ENCODE results near the gene ZSWIM2.

GRCh38 chr2:186883666-186884065 is 34.7 kb upstream of the ZSWIM2 start:
- TF ChIP-seq, protein P1, sequence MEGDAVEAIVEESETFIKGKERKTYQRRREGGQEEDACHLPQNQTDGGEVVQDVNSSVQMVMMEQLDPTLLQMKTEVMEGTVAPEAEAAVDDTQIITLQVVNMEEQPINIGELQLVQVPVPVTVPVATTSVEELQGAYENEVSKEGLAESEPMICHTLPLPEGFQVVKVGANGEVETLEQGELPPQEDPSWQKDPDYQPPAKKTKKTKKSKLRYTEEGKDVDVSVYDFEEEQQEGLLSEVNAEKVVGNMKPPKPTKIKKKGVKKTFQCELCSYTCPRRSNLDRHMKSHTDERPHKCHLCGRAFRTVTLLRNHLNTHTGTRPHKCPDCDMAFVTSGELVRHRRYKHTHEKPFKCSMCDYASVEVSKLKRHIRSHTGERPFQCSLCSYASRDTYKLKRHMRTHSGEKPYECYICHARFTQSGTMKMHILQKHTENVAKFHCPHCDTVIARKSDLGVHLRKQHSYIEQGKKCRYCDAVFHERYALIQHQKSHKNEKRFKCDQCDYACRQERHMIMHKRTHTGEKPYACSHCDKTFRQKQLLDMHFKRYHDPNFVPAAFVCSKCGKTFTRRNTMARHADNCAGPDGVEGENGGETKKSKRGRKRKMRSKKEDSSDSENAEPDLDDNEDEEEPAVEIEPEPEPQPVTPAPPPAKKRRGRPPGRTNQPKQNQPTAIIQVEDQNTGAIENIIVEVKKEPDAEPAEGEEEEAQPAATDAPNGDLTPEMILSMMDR (IDR thresholded peaks at IDR 0.05), result no peak
- TF ChIP-seq POLR2A (IDR thresholded peaks at IDR 0.05) (no peak), EP300 (IDR thresholded peaks at IDR 0.05) (no peak)
